IPS-NIHi11 (cell line): Measurements from ENCODE around the gene SLC7A7.
"Not testable (repeated sequence)": the region's sequence is repeated elsewhere in the genome, so short reads cannot be mapped to it uniquely, and the experiment has no call there.

ENCODE experiments used
- DNase-seq: peaks from one replicate; pipeline ENCODE4 v3.0.0; 2012; ENCODE audit warnings: mixed read lengths, low spot score

Gene SLC7A7

GRCh38 chr14:22791301-22791700 lies 23.9 kb downstream of the SLC7A7 start:
- DNase-seq, result no peak

GRCh38 chr14:22786685-22787084 lies 28.6 kb downstream of the SLC7A7 start:
- no peak for DNase-seq

- no peak for DNase-seq
Measured at GRCh38 chr14:22781301-22781991, 33.8 kb downstream of the SLC7A7 start.

GRCh38 chr14:22780941-22781300 lies 34.3 kb downstream of the SLC7A7 start:
- DNase-seq, result no peak

GRCh38 chr14:22780105-22780679 lies 35.0 kb downstream of the SLC7A7 start:
- no peak for DNase-seq

- no peak for DNase-seq
Measured at GRCh38 chr14:22778084-22778483, 37.2 kb downstream of the SLC7A7 start.

- DNase-seq, result not testable (repeated sequence)
Measured at GRCh38 chr14:22776849-22777248, 38.4 kb downstream of the SLC7A7 start.

GRCh38 chr14:22776215-22776614 lies 39.0 kb downstream of the SLC7A7 start:
- DNase-seq, result no peak

- no peak for DNase-seq
Measured at GRCh38 chr14:22774011-22774706, 41.1 kb downstream of the SLC7A7 start.

GRCh38 chr14:22773162-22774010 lies 41.8 kb downstream of the SLC7A7 start:
- DNase-seq, result no peak

- no peak for DNase-seq
Measured at GRCh38 chr14:22772725-22773124, 42.5 kb downstream of the SLC7A7 start.

- DNase-seq, result no peak
Measured at GRCh38 chr14:22770481-22771187, 44.6 kb downstream of the SLC7A7 start.

GRCh38 chr14:22769369-22769768 lies 45.9 kb downstream of the SLC7A7 start:
- DNase-seq, result no peak

GRCh38 chr14:22768947-22769346 lies 46.3 kb downstream of the SLC7A7 start:
- DNase-seq, result no peak

GRCh38 chr14:22767323-22767589 lies 48.0 kb downstream of the SLC7A7 start:
- no peak for DNase-seq

- DNase-seq, result peak; percentile 94
Measured at GRCh38 chr14:22766457-22767322, 48.5 kb downstream of the SLC7A7 start, which contains the start of gene OXA1L. OXA1L (plus strand) TSS chr14:22766688; CDS start chr14:22766702, 14 bp downstream.

- no peak for DNase-seq
Measured at GRCh38 chr14:22764382-22764781, 50.9 kb downstream of the SLC7A7 start.

- DNase-seq, result no peak
Measured at GRCh38 chr14:22761734-22762133, 53.5 kb downstream of the SLC7A7 start.

GRCh38 chr14:22757972-22758650 lies 57.1 kb downstream of the SLC7A7 start:
- DNase-seq, result not testable (repeated sequence)

- DNase-seq, result no peak
Measured at GRCh38 chr14:22753586-22753985, 61.6 kb downstream of the SLC7A7 start.
